ENCODE measurements around the gene SPTBN1.
A peak's percentile ranks its signal among the peaks of the same experiment; 100 is the strongest.

SPTBN1 gene

DNA sequence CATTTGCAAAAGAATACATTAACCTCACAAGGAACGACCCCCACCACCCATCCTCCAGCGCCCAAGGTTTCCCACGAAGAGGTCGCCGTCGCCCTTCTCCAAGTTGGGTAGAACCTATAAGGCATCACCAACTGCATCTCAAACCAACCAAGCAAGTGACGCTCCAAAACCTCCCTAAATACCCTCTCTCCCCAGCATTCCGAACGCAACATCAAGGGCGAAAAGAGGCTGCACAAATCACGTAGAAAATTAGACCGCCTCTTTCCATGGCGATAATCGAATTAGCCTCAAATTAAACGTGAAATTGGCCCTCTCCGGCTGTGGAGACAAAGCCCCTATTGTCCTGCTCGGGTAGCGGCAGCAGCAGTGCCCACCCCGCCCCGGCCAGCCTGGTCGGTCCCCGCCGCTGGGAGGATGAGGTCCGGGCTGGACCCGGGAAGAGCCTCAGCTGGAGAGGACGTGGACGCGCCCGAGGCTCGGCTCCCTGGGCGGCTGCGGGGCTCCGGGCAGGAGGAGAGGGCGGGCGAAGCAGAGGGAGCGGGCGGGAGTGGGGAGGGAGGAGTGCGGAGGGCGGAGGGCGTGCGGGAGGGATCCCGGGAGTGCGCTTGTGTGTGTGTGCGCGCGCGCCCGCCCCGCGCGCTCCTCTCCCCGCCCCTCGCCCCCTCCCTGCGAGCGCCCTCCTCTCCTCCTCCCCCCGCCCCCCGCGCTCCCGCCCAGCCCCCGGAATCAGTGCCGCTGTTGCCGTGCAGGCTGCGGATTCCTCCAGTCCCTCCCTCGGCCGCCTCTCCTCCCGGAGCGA is at the start of gene SPTBN1:
Gene SPTBN1 (plus strand): TSS at position 765 of the 799 bp plus-strand sequence. CDS start 70,092 bp downstream, outside the sequence.
- no peak for DNase-seq

DNA sequence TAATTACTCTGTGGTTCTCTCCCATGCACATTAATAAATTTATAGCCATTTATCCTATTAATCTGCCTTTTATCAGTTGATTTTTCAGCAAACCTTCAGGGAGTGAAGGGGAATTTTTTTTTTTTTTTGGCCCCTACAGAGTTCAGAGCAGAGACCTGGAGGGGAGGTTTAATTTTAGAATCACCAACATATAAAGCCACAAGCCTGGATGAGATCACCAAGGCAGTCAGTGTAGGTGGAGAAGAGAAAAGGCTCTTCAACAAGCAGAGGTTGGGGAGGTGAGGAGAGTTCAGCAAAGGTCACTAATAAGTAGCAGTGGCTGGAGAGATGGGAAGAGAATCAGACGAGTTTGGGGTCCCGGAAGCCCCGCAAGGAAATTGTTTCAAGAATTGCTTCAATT is 48.4 kb upstream of the SPTBN1 start:
- DNase-seq: no peak

DNA sequence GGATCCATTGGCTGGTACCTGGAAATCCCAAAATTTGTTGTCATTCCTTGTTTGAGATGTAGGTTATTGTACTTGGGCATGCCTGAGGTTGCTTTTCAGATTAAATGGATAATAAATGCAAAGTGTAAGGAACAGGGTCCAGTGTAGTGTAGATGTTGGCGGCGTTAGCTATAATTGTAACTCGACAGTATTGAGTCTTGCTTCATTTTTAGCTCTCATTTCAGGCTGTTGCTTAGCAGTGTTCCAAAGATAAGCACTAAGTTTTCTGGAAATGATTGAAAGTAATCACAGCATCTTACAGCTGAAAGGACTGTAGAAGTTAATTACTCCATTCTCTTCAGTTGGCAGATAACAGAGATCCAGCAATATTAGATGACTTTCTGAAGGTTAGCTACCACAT is 47.8 kb upstream of the SPTBN1 start:
- no peak for DNase-seq

DNA sequence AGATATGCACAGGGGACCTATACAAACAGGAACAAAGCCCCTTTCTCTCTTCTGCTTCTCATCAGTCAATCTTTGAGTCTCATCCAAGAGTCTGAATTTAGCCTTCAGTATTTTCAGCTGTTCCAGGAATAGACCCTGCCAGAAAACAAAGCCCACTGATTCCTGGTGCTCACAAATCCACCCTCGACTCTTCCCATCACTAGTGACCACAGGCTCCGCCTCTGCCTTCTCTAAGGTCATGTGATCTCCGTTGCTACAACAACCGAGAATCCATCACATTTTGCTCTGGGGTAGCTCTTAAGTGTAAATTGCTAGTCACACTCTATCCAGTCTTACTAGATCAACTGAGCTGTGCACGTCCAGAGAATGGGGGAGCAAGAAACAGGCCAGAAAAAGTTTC is 46.4 kb upstream of the SPTBN1 start:
- DNase-seq: no peak

DNA sequence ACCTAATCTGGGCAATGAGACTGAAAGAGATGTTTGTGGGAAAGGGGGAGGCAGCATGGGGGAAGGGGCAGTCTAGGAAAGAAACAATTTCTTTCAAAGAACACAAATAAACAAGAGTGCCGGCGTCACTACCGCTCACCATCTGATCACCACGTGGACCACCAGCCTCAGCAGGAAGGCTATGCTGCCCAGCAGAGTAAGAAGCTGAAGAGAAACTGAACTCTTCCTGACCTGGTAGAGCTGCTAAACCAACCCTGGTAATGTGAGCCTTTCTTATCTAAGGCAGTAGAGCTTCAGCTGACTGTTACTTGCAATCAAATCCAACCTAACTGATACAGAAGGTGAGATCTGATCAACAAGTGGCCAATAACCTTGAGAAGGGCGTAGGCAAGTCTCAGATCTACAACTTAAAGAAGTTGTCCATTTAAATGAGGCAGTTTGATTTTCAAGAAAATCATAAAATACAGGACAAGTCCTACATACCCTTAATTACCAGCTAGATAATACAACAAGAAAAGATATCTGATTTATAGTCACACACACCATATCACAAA is 44.2 kb upstream of the SPTBN1 start:
- no peak for DNase-seq

DNA sequence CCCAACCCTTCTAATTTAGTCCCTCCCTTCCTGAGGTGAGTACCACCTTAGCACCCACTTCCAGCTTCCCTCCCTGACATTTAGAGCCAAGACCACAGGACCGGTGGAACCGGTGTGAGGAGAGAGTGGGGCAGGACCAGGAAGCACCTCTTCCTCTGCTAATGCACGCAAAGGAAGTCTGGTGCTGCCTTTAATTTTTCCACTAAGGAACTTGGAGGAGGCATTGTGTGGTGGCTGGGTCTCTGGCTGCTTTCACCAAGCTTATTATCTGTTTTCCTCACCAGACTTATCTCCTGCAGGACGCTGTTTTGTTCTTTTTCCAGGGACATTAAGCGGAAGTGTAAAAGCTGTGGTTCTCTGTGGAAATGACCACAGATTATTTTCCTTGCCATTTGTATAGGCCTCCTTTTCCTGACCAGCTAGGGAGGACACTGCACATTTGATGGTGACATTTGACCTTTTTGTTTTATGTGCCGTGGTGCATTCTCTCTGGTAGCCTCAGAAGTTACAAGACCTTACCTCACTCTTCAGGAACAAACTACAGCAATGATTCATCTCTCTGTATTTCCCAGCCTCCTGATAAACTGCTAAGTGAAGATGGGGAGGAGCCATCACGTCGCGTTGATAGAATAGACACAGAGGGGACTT is 39.8 kb upstream of the SPTBN1 start:
- no peak for DNase-seq

DNA sequence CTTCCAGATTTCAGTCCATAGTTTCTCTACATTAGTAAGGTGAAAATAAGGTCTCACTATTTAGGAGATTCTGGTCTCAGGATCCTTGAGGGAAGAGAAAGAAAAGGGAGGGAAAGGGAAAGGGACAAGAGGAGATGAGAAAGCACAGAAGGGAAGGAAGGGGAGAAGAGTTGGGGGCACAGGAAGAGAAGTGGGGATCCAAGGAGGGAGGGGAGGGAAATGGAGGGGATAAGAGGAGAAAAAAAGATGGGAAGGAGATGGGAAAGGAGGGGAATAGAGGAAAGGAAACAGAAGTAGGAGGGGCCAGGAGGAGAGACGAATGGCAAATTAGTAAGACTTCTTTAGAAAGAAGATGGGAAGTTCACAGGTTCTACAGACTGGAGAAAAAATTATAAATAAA is 39.2 kb upstream of the SPTBN1 start:
- DNase-seq: no peak

DNA sequence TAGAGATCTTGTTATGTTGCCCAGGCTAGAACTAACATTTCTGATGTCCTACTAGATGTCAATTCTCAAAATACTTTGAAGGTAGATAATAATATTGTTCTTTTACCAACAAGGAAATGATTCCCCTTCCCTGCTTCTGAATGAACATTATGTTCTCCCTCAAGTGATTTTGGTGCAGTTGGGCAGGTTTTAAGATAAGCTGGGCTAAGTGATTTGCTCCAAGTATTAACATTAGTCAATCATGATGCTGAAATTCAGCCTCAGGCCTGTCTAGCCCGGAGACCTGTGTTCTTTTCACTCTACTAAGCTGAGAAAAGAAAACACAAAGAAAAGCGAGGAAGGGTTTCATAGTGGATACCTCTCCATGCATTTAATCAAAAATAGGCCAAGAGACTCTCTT is 38.5 kb upstream of the SPTBN1 start:
- DNase-seq: no peak

DNA sequence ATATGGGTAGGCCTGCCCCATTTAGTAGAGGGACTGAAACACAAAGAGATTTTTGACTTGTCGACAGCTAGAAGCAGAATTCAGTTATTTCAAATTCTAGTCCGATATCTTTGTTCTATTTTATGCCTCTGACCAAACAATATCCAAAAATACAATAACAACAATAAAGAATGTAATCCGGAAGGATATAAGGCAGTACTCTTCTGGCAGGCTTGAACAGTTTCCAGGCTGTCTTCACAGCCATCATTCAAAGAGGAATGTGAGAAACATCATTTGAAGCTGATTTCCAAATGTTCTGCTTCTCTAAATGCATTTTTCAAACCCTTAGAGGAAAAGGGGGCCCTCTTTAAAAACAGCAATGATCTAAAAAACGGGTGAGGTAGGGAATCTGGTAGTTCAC is 36.7 kb upstream of the SPTBN1 start:
- DNase-seq: no peak

DNA sequence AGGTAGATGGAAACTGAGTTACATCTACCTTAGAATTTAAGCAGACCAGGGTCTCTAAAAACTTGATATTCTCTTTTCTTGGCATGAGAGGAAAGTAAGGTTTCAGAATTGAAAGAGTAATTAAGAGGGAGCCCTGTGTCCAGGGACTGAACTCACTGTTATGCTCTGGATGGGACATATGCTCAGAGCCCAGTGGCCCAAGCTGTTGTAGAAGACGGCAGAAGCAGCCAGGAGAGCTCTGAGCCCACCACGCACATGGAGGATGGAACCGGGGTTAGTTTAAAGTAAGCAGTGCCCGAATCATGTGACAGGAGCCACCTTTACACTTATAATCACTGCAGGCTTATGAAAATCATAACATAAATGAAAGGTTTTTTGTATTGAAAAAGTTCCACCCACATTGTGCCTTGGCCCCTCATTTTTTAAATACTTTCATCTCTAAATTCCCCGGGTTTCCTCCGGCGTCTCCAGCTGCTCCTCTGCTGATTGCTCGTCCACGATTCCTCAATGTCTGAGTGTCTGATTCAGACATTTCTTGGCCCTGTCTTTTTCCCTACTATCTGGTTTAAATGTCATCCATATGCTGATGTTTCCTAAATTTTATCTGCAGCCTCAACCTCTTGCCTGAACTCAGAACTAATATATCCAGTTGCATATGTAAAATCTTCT is 36.1 kb upstream of the SPTBN1 start:
- no peak for DNase-seq

DNA sequence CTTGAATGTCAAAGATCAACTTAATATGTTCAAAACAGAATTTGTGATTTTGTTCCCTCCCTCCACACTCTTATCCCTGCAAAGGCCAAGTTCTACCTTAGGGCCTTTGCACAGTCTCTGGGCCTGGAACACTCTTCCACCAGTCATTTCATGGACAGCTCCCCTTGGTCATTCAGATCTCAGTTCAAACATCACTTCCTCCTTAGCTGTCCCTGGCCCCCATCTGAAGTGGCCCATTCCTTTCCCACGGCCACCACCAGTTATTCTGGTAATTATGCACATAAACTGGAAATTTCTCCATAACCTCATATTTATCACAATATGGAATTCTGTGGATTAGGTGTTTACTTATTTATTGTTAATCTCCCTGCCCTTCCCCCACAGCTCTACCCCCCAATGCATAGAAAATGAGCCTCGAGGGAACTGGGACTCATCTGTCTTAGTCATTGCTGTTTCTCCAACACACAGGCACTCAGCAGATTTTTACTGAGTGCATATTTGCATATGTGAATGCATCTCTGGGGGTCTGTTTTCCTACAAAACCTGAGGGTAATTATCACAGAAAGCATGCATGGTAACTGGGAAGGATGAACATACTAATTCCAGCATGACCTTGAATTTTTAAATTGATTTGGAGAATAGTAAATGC is 35.5 kb upstream of the SPTBN1 start:
- DNase-seq: no peak

DNA sequence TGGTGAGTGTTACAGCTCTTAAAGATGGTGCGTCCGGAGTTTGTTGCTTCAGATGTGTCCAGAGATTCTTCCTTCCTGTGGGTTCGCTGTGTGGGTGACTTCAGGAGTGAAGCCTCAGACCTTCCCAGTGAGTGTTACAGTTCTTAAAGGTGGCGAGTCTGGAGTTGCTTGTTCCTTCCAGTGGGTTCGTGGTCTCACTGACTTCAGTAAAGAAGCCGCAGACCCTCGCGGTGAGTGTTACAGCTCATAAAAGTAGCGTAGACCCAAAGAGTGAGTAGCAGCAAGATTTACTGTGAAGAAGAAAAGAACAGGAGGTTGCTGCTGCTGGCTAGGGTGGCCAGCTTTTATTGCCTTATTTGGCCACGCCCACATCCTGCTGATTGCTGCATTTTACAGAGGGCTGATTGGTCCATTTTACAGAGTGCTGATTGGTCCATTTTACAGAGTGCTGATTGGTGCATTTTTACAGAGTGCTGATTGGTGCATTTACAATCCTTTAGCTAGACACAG is 34.0 kb upstream of the SPTBN1 start:
- DNase-seq: peak in 1 of 4 experiments; percentile 3

DNA sequence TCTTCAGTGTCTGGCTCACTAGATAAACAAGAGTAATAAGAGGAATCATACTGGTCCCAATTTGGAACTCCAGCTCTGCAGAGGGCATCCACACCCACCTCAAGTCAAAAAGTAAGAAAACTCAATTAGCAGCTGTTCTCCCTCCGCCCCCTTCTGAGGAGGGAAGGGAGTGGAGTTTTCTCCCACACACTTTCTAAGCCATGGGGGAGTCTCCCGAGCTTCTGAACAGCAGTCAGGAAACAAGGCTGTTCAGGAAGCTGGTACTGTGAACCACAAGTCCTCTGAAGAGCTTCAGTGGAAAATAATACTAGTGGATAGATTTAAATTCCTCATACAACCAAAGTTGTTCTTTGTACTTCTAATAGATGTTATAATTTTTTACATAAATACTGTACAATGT is 32.9 kb upstream of the SPTBN1 start:
- no peak for DNase-seq

DNA sequence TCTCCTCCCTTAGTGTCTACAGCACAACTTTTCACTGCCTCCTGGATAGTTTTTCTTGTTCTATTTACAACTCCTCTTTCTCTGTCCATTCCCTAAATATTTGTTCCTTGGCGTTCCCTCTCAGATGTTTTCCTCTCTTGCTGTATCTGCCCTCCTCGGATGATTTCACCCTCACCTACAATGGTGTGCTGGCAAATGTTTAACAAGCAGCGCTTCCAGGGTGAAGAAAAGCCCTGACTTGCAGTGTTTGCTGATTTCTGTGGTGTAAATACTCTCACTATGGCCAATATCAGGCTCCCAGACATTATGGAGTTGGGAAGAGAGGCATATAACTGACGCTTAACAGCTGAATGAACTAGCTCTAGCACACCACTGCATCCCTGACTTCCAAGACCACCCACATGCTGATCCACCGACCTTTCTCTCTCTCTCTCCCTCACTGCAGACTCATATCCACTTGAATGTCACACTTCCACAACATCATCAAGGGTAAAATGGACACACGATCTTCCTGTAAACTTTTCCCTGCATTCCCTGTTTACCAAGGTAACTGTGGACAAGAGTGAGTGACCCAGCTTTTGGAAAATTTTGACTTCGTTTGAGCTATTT is 31.5 kb upstream of the SPTBN1 start:
- no peak for DNase-seq

DNA sequence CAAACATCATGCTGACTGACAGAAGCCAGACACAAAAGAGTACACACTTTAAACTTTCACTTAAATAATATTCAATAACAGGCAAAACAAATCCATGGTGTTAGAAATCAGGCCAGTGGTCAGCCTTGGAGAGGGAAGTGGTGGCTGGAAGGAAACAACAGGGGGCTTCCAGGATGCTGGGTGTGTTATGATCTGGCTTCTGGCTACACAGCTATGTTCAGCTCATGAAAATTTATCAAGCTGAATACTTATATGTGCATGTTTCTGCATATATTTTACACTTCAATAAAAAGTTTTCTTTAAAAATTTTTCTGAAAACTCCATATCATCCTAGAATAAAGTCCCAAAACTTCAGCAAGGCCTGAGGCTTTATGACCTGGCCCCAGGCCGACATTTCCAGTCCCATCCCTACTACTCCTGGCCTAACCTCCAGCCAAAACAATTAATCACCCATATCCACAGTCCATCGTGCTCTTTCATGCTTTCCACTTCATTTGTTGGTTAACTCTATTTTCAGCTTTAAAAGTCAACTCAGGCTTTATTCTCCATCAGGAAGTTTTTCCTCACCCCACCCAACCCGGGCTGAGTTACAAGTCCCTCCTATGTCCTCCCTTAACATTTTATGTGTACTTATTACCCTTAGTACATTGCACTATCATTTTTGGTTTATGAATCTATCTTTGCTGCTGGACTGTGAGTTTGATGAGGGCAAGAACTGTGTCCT is 27.9 kb upstream of the SPTBN1 start:
- DNase-seq: no peak

DNA sequence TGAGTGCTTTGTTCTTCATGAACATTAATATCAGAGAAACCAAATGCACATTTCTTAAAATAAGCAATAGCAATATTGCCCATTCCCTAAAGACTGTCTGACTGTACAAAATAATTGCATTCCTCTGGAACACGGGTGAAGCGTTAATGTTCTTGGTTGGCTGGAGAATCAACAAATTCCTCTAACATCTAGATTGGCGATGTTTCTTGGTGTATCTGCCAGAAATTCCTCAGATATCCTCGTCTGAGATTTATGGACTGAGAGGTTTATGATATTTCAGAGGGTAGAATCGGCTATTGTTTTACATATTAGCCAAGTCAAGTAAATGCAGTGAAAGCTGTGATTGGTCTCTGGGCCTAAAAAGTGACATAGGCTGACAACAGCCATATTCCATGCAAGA is 27.1 kb upstream of the SPTBN1 start:
- DNase-seq: no peak

DNA sequence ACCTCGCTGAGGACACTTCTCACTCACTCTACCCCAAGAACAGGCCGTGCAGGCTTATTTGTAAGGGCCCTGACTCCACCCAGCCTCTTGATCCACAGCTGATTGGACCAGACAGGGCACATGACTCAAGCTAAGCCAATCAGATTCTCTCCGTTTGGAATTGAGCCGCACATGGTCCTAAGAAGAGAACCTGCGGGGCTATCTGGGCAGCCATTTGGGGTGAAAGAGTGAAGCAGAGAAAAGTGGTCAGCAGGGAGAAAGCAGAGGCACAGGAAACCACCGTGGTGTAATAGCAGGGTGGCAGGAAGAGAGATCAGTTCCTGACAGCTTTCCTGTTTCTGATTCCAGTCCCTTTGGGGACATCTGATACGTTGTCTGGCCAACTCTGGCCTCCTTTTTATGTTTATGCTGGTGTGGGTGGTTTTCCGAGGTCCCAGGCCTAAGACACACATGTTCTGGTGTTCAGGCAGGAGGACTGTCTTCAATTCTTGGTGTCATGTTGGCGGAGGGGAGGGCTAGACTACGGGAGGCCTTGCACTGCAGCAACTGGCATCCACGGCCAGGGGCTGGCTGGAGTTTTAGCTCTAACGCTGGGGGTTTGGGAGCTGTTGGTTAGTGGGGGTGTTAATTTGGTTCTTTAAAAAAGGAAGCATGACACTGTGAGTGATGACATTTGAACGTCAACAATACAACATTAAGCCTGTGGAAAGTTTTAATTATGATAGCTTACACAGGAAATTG is 26.1 kb upstream of the SPTBN1 start:
- no peak for DNase-seq

DNA sequence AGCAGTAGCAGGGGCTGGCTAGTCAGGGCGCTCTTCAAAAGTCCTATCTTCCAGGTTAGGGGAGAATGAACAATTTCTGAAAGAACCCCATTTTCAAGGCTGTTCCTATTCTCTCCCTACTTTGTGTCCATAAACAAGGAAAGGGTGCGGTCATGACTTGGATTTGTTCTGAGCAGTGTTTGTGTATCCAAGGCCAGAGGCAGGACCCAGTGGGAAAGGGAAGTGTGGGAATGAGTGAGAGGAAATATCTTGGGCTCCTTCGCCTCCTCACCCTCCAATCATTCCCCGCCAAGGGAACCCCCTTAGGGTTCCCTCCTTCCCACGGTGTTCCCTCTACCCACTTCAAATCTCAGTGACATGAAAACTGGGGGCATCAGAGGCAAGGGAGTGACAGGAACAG is 25.5 kb upstream of the SPTBN1 start:
- no peak for DNase-seq

DNA sequence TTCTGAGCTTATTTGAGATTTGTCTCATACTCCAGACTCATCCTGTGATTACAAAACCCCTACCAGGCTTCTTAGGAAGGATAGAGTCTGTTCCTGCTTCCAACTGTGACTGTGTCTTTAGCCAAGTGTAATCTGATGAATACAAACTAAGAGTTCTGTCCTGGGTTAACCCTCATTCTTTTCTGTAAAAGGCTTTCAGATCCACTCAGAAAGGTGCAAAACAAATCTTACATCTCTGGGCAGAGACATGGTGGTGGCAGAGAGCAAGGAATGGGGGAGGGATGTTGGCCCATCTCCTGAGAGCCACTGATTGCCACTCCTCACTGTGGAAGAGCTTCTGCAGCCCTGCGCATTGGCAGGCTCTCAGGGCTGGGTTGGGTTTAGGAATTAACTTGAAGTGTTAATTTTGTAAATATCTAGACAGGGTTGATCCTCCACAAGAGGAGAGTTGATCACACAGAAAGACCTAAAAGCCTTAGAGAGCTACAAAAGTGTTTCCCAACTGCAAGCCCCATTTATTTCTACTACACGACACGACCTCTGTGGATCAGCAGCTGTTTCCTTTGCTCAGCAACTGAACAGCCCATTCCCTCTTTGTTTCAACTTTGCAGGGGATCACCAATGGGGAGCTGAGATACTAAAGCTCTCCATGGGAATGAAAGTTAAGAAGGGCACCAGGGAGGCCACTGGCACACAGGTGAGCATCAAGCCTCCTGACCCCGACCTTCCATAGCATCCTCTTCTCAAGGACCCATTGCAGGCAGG is 23.7 kb upstream of the SPTBN1 start:
- no peak for DNase-seq

DNA sequence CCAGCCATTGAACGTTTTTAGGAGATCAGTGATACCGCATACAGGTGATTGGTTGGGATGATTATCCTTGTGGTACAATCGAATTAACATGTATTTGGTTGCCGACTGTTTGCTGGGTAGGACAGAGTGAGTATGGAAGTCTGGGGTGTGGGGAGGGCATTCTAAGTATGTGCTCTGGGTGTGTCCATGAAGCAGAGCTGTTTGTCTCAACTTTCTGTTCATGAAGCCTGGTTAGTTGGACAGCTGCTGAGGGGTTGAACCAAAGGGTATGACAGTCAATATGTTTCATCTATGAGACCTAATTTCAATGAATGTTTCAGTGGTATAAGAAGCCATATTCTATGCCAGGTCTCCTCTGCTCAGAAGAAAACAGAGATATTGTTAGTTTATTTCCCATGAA is 21.9 kb upstream of the SPTBN1 start:
- DNase-seq: no peak
